Suppressor macrophage treated with lipopolysaccharide for 4 hours (primary cell): ENCODE results near the gene XAB2.
A peak's percentile ranks its signal among the peaks of the same experiment; 100 is the strongest.
"Not testable (repeated sequence)": the region's sequence is repeated elsewhere in the genome, so short reads cannot be mapped to it uniquely, and the experiment has no call there.

Experiments
- DNase-seq: peaks from one replicate; pipeline ENCODE4 v3.0.0-alpha.2; 2020

The XAB2 gene

GRCh38 chr19:7611541-7612279 is 17.6 kb downstream of the XAB2 start:
- DNase-seq = no peak

DNA sequence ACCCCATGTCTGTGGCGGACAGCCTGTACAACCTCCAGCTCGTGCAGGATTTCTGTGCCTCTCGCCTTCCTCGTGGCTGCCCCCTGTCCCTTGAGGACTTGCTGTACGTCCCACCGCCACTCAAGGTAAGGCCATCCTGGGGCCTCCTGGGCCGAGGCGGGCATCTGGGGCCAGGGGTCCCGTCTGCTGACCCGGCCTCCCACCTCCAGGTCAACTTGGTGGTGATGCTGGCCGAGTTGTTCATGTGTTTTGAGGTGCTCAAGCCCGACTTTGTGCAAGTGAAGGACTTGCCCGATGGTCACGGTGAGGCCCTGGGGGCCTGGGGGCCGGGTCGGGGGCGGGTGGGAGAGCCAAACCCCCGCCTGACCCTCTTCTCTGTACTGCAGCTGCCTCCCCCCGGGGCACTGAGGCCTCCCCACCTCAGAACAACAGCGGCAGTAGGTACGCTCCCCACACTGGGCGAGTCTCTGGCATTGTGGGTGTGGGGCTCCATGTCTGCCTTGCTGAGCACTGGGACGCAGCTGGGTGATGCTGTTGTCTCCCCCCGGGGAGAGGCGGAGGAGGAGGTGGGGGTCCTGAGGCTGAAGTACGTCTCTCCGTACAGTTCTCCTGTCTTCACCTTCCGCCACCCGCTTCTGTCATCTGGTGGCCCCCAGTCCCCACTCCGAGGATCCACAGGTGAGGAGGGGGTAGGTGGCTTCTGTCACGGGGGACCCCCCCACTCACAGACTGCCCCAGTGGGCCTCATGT is 18.7 kb downstream of the XAB2 start:
- DNase-seq = no peak

GRCh38 chr19:7607874-7608560 is 21.3 kb downstream of the XAB2 start:
- no peak for DNase-seq

DNA sequence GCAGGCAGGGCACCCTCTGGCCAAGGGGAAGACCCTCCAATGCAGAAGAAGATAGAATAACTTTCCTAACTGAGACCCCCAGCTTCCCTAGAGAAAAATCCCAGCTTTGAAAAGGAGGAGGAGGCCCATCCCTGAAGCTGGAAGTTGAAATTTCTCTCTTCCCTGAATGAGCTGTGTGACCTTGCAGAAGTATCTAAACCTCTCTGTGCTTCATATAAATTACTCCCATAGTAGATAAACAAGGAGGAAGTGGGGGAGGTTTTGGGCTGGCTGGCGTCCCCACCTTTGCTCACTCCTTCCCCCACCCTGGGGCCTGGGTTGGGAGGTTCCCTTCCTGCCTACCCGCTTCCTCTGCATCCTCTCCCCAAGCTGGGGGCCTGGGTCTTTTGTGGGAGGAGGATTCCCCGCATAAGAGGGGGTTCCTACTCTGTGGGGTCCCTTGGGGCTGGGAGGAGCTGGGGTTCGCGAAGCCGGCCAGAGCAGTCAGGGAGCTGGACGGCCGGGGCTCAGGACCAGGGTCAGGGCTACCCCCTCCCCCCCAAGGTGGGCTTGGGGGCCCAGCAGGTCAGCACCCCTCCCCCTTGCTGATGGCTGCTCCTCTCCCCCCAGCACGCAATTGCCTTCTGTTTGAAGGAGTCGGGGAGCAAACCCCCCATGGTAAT is 22.0 kb downstream of the XAB2 start:
- no peak for DNase-seq

DNA sequence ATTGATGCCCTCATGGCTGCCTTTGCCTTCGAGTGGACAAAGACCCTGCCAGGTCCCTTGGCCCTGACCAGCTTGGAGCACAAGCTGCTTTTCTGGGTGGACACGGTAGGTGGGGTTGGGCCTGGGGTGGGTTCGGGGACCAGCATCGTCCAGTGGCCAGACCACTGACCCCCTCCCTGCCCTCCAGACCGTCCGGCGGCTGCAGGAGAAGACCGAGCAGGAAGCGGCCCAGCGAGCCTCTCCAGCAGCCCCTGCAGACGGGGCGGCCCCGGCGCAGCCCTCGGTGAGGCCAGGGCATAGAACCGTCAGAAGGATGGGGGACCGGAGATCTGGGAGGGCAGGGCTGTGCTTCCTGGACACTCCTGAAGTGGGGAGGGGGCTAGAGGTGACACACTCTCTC is 23.1 kb downstream of the XAB2 start:
- DNase-seq = no peak

DNA sequence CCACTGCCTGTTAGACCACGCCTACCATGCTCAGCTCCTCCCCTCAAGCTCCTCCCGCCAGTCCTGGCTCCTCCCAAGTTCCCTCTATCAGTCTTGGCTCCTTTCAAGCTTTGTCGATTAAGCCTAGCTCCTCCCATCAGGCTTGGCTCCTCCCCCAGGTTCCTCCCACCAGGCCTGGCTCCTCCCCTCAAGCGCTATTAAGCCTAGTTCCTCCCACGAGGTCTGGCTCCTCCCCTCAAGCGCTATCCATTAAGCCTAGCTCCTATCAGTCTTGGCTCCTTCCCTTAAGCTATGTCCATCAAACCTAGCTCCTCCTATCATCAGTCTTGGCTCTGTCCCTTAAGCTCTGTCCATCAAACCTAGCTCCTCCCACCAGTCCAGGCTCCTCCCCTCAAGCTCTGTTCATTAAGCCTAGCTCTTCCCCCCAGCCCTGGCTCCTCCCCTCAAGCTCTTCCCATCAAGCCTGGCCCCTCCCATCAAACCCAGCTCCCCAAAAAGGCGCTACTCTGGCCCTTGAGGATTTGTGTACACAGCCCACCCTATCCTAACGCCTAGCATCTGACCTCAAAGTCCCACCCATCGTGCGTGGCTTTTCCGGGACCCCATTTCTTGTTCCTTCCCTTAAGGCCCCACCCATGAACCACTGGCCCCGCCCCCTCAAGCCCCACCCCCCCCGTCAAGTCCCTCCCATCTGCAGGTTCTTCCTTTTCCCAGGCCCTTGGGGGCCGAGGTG is 23.7 kb downstream of the XAB2 start:
- DNase-seq = peak; percentile 35

DNA sequence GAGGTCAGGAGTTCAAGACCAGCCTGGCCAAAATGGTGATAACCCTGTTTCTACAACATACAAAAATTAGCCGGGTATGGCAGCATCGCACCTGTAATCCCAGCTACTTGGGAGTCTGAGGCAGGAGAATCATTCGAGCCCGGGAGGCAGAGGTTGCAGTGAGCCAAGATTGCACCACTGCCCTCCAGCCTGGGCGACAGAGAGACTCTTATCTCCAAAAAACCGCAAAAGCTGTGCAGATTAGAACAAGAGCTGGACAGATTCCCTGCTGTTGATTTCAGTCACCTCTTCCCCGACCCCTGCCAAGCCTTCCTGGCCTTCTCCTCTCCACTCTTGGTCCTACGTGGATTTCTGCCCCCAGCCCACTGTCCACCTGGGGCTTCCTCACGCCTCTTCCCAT is 25.4 kb downstream of the XAB2 start:
- no peak for DNase-seq

DNA sequence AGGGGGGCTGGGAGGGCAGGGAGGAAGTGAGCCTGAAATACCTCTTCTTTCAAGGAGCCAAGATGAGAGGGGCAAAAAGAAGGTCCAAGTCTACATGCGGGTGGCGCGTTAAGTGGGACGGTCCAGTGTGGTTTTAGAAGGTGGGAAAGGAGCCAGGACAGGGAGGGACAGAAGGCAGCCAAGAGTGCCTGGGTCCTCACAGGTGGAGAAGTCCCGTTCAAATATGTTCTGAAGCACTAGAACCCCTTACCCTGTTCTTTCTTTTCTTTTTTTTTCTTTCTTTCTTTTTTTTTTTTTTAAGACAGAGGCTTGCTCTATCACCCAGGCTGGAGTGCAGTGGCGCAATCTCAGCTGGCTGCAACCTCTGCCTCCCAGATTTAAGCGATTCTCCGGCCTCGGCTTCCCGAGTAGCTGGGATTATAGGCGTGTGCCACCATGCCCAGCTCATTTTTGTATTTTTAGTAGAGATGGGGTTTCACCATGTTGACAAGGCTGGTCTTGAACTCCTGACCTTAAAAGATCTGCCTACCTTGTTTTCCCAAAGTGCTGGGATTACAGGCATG is 26.3 kb downstream of the XAB2 start:
- no peak for DNase-seq

DNA sequence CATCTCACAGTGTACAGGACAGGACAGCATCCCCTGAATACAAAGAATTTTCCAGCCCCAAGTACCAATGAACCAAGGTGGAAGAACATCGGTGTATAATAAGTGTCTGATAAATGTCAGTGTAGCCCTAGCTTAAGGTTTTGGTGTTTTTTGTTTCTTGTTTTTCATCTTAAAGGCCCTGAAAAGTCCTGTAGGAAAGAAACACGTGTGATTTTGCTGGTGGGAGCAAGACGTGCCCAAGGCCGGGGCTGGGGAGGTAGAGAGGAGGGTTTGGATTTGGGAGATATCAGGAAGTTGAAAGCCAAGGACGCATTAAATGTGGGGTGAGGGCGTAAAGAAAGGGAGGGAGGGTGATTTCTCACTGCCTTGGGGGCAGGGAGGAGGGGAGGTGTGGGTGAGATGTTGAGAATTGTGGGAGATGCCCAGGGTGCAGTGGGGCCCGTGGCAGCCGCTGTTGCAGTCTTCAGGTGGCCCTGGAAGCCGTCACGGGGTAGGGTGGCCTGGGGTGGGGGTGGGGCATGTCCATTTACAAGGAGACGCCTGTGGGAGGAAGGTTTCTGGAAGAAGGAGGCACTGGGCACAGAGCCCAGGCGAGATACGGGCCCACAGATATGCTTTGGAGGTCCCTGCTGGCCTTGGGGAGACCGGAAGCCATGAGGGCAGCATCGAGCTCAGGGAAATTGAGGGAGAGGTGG is 27.0 kb downstream of the XAB2 start:
- no peak for DNase-seq

- no peak for DNase-seq
These were observed 28.6 kb downstream of the XAB2 start for GRCh38 chr19:7600721-7601120.

GRCh38 chr19:7598180-7598579 is 31.2 kb downstream of the XAB2 start:
- no peak for DNase-seq

DNA sequence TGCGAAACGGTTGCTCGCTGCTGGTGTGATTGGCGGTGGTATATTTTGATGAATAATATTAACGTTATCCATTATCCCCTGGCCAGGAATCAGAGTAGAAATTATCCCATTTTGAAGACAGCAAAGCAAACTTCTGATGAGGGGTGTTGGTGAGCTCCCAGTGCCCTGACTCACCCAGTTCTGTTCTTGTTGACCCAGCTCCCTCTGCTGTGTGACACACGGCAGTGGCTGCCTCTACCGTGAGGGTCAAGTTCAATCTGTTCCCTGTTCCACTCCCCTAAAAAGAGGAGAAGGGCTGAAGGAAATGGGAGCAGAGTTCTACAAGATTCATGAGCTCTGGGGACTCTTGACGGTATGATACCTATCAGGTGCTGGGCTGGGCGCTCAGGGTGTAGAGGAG is 31.7 kb downstream of the XAB2 start:
- DNase-seq = no peak

DNA sequence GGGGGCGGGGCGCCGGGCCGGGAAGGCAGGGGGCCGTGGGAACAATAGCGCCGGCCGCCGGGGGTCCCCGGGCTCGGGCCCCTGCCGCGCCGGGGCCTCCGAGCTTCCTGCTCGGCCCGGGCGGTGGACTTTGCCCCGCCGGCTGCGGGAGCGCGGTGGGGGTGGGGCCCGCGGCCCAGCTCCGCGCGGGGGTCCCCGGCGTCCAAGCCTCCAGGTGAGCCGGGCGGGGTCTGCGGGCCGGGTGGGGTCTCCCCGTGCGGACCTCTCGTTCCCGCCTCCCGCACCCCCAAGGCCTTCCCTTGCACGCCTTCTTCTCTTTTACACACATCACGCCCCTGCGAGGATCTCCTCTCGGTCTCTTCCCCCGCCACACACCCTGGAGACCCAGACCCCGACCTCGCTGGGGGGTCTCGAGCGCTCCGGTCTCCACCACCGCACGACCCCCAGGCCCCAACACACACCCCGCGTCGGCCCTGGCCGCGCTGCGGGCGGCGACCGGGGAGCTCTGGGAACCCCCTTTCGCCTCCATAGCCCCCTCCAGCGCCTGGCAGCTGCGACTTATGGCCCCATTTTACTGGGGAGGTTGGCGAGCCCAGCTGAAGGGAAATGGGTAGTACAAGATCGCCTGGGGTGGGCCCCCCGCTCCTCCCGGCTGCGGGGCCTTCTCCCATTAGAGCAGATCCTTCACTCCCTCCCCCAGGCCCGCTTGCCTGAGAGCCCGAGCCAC is 33.0 kb downstream of the XAB2 start:
- DNase-seq = no peak

- peak; percentile 3 for DNase-seq
These were observed 33.7 kb downstream of the XAB2 start, which contains the start of gene CAMSAP3 for GRCh38 chr19:7595466-7596133. CAMSAP3 (plus strand) TSS chr19:7595863; CDS start chr19:7596003, 140 bp downstream.

GRCh38 chr19:7590256-7590655 is 39.1 kb downstream of the XAB2 start:
- no peak for DNase-seq

DNA sequence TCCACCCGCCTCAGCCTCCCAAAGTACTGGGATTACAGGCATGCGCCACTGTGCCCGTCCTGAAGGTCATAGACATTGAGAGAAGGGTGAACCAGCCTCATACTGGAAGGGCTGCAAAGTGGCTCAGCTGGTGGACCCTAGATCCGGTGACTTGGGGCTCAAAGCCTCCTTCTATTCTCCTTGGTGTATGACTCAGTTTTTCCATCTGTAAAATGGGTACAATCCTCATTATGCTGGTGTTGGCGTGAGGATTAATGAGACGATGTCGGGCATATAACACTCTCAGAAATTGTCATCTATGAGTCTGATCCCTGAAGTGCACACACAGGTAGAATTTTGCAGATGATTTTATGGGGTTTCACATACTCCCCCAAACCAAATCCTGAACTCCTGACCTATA is 39.5 kb downstream of the XAB2 start:
- DNase-seq = no peak

DNA sequence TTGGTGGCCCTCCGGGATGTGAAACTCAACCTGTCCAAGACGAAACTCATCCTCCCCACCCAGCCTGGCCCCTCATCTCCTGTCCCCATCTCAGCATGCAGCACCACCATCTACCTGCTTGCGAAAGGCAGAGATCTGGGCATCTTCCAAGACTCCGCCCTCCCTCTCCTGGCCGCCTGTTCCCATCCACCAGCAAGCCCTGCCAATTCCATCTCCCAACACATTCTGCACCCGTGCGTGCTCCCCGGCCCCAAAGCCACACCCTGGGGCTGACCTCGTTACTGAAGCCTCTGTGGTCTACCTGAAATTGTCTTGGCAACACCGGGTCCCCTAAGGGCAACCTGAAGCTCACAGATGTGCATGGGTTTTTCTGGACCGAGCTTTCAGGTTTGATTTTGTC is 46.9 kb downstream of the XAB2 start:
- no peak for DNase-seq

- DNase-seq = no peak
These were observed 50.2 kb downstream of the XAB2 start for GRCh38 chr19:7579182-7579581.

GRCh38 chr19:7578127-7578526 is 51.2 kb downstream of the XAB2 start:
- DNase-seq = no peak

DNA sequence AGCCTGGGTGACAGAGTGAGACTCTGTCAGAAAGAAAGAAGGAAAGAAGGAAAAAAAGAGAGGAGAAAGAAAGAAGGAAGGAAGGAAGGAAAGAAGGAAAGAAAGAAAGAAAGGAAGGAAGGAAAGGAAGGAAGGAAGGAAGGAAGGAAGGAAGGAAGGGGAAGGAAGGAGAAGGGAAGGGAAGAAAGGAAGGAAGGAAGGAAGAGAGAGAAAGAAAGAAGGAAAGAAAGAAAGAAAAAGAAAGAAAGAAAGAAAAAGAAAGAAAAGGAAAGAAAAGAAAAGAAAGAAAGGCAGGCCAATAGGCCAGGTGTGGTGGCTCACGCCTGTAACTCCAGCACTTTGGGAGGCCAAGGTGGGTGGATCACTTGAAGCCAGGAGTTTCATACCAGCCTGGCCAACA is 51.9 kb downstream of the XAB2 start:
- DNase-seq = not testable (repeated sequence)
